ENCODE results near the gene TNFRSF14.

Gene TNFRSF14

DNA sequence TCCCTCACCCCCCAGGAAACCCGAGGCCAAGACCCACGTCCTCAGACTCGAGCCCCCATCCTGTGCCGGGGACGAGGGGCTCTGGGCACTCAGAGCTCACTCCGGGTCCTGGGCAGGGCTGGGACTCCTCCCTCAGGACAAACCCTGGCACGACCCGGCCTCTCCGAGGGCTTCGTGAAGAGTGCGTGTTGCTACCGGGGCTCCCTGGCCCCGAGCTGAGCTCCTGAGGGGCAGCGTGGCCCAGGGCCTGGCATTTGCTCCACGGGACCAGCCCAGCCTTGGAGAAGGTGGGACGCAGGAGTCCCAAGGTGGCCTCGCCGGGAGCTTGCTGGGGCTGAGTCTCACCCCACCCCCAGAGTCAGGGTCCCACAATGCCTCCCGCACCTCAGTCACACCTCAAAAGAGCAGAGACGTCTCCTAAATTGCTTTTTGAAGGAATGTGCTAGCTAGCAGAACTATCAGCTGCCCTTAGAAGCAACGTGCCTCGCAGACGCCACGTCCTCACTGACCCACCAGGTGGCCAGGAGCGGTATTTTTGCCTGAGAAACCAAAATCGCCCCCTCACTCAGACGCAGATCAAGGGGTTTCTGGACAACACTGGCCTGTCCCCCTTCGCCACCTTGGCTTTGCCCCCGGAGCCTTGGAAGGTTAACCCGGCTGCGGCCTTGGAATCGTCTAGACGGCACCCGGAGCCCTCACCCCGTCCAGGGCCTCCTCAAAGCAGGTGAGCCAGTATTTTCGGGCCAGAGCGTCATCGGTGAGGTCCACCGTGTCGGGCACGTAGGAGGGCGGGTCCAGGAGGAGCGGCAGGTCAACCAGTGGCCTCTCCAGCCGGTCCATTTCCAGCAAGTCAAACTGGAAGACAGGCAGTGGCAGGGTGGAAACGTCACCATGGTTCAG lies 41.1 kb upstream of the TNFRSF14 start:
- H3K27me3 ChIP-seq (ENCODE audit: control insufficient read depth in 1 of 2, insufficient read depth in 2 of 2, low read length in 2 of 2) = no peaks in the 10 kb centered on the region
- no peak overlapping the region for H3K9ac ChIP-seq (ENCODE audit: low read length in 2 of 2)
- H3K27ac ChIP-seq (ENCODE audit: low read length) = no peak overlapping the region
- no peaks in the 10 kb centered on the region for H3K4me1 ChIP-seq (ENCODE audit: control insufficient read depth, insufficient read depth, low read length)
- no peak overlapping the region for H3K4me3 ChIP-seq (ENCODE audit: low read length in 2 of 2)
- H3K9me3 ChIP-seq (ENCODE audit: control insufficient read depth in 2 of 2, low read length in 2 of 2) = no peaks in the 10 kb centered on the region
- peaks cover 78 to 81% of the 10 kb centered on the region in 2 donors for H3K36me3 ChIP-seq (ENCODE audit: control insufficient read depth in 2 of 2, insufficient read depth in 2 of 2, low read length in 2 of 2)

DNA sequence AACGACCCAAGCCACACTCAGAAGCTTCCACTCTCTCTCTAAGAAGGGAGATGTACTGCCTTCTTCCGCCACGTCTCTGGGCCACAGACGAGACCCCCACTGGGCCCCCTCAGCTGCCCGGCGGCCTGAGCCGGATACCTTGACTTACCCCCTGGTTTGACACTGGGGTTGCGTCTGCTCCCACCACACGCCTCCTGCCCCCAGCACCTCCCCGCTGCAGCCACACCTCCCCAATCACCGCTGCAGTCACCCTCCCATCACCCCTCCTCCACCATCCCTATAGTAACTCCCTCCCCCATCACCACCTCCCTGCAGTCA lies 40.4 kb upstream of the TNFRSF14 start:
- Histone ChIP-seq H3K27ac (ENCODE audit: low read length) (no peak overlapping the region), H3K4me3 (ENCODE audit: low read length in 2 of 2) (no peak overlapping the region), H3K36me3 (ENCODE audit: control insufficient read depth in 2 of 2, insufficient read depth in 2 of 2, low read length in 2 of 2) (peaks cover 77 to 78% of the 10 kb centered on the region in 2 donors), H3K9ac (ENCODE audit: low read length in 2 of 2) (no peak overlapping the region), H3K27me3 (ENCODE audit: control insufficient read depth in 1 of 2, insufficient read depth in 2 of 2, low read length in 2 of 2) (no peaks in the 10 kb centered on the region), H3K4me1 (ENCODE audit: control insufficient read depth, insufficient read depth, low read length) (no peaks in the 10 kb centered on the region), H3K9me3 (ENCODE audit: control insufficient read depth in 2 of 2, low read length in 2 of 2) (no peaks in the 10 kb centered on the region)

DNA sequence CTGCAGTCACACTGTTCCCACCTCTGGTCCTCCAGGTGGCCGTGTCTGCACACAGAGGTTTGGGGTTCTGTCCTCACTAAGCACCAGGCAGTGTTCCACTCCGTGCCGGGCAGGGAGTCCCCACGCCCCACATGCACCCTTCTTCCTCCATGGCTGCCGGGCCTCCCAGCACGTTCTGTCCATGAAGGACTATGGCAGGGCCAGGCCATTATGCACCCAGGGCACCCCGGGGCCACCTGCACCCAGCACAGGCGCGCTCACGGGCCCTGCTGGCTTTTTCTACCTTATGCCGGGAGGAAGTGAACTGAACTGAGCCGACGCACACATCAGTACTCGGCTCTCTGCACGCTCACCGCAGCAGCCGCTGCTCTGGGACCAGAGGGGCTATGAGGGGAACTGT lies 40.0 kb upstream of the TNFRSF14 start:
- H3K9ac ChIP-seq (ENCODE audit: low read length in 2 of 2) = no peak overlapping the region
- no peaks in the 10 kb centered on the region for H3K27me3 ChIP-seq (ENCODE audit: control insufficient read depth in 1 of 2, insufficient read depth in 2 of 2, low read length in 2 of 2)
- H3K4me1 ChIP-seq (ENCODE audit: control insufficient read depth, insufficient read depth, low read length) = no peaks in the 10 kb centered on the region
- peaks cover 78 to 79% of the 10 kb centered on the region in 2 donors for H3K36me3 ChIP-seq (ENCODE audit: control insufficient read depth in 2 of 2, insufficient read depth in 2 of 2, low read length in 2 of 2)
- no peak overlapping the region for H3K4me3 ChIP-seq (ENCODE audit: low read length in 2 of 2)
- H3K9me3 ChIP-seq (ENCODE audit: control insufficient read depth in 2 of 2, low read length in 2 of 2) = no peaks in the 10 kb centered on the region
- H3K27ac ChIP-seq (ENCODE audit: low read length) = no peak overlapping the region

DNA sequence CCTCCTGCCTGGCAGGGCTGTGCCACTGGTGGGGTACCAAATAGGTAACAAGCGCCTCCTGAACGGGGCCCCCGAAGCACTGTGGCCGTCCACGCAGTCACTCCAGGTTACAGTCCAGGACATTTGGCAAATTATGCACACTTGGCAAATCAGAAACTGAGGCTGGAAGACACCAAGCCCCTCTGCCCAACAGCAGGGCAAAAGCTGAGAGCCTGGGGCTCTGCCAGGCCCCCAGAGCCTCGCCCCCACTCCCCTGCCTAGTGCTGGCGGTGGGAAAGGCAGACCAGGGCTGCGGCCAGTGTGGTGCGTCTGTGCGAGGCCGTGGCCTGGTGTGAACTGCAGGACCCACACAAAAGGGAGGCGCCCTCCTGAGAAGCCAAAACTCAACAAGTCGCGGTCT lies 39.2 kb upstream of the TNFRSF14 start:
- H3K36me3 ChIP-seq (ENCODE audit: control insufficient read depth in 2 of 2, insufficient read depth in 2 of 2, low read length in 2 of 2) = peaks cover 73 to 74% of the 10 kb centered on the region in 2 donors
- H3K27me3 ChIP-seq (ENCODE audit: control insufficient read depth in 1 of 2, insufficient read depth in 2 of 2, low read length in 2 of 2) = no peaks in the 10 kb centered on the region
- no peaks in the 10 kb centered on the region for H3K9me3 ChIP-seq (ENCODE audit: control insufficient read depth in 2 of 2, low read length in 2 of 2)

DNA sequence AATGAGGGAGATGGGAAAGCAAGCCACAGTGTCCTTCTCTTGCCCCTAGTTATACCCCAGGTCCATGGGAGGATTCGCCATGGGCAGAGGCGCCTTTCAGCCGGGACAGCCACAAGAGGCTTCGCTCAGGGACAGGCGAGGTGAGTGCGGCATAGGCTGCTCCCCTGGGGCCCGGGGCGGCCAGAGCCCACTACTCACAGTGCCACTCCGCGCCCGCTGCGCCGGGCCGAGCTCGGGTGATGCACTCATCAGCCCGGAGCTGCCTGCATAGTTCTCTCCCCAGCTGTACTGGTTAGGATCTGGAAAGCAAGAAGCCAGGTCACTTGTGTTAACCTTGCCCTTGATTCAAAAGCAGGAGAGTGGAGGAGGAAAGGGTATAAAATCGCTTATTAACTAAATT lies 38.2 kb upstream of the TNFRSF14 start:
- no peaks in the 10 kb centered on the region for H3K9me3 ChIP-seq (ENCODE audit: control insufficient read depth in 2 of 2, low read length in 2 of 2)
- H3K36me3 ChIP-seq (ENCODE audit: control insufficient read depth in 2 of 2, insufficient read depth in 2 of 2, low read length in 2 of 2) = peaks cover 72 to 73% of the 10 kb centered on the region in 2 donors
- no peak overlapping the region for H3K27ac ChIP-seq (ENCODE audit: low read length)
- H3K9ac ChIP-seq (ENCODE audit: low read length in 2 of 2) = no peak overlapping the region
- H3K4me3 ChIP-seq (ENCODE audit: low read length in 2 of 2) = no peak overlapping the region
- peaks cover under 1% of the 10 kb centered on the region for H3K4me1 ChIP-seq (ENCODE audit: control insufficient read depth, insufficient read depth, low read length)
- H3K27me3 ChIP-seq (ENCODE audit: control insufficient read depth in 1 of 2, insufficient read depth in 2 of 2, low read length in 2 of 2) = no peaks in the 10 kb centered on the region

More for the DNA sequence above, 39.2 kb upstream of the TNFRSF14 start:
- Histone ChIP-seq H3K9ac (ENCODE audit: low read length in 2 of 2) (no peak overlapping the region), H3K27ac (ENCODE audit: low read length) (no peak overlapping the region), H3K4me3 (ENCODE audit: low read length in 2 of 2) (no peak overlapping the region), H3K4me1 (ENCODE audit: control insufficient read depth, insufficient read depth, low read length) (no peaks in the 10 kb centered on the region)

DNA sequence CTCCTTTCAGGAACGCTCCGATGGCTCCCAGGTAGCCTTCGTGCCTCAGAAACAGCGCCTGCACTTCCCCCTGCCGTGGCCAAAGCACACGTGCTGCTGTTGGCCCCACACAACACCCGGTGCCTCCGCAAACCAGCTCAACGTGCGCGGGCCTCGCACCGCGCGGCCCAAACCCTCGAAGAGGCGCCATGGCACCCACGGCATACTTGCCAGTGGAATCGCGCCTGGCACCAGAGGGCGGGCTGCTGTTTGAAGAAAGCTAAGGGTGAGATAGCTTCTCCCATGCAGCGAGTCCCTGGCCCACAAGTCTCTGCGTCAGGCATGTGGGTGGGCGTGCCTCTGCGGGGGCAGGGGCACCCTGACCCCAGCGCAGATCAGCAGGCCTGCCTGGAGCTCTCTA lies 37.6 kb upstream of the TNFRSF14 start:
- no peak overlapping the region for H3K27ac ChIP-seq (ENCODE audit: low read length)
- no peak overlapping the region for H3K4me3 ChIP-seq (ENCODE audit: low read length in 2 of 2)
- peaks cover 68 to 70% of the 10 kb centered on the region in 2 donors for H3K36me3 ChIP-seq (ENCODE audit: control insufficient read depth in 2 of 2, insufficient read depth in 2 of 2, low read length in 2 of 2)

DNA sequence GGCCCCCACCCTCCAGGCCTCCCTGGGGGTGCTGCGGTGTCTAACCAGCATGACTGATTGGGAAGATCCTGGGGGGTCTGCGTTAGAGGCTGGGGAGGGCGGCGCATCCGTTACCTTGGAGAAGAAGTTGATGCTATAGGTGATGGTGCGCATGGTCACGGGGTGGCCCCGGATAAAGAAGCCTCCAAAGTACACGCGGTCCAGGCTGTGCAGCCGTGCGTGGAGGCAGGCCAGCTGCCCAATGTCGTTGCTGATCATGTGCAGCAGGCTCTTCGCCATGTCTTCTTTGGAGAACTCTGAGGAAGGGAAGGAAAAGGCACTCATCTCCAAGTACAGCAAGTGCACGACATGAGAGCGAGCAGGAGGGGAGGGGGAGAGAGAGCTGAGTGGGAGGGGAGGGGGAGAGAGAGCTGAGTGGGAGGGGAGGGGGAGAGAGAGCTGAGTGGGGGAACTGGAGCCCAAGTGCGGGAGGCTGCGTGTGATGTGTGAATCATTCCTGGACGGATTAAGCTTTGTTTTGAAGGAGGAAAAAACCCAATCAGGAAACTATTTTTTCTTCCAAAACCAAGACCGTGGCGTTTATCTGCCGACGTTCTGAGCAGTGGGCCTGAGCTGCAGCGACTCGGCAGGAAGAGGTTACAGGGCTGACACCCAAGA lies 37.0 kb upstream of the TNFRSF14 start:
- Histone ChIP-seq H3K9ac (ENCODE audit: low read length in 2 of 2) (no peak overlapping the region), H3K27me3 (ENCODE audit: control insufficient read depth in 1 of 2, insufficient read depth in 2 of 2, low read length in 2 of 2) (no peaks in the 10 kb centered on the region), H3K27ac (ENCODE audit: low read length) (no peak overlapping the region), H3K4me1 (ENCODE audit: control insufficient read depth, insufficient read depth, low read length) (peaks cover 11% of the 10 kb centered on the region), H3K9me3 (ENCODE audit: control insufficient read depth in 2 of 2, low read length in 2 of 2) (no peaks in the 10 kb centered on the region), H3K4me3 (ENCODE audit: low read length in 2 of 2) (no peak overlapping the region), H3K36me3 (ENCODE audit: control insufficient read depth in 2 of 2, insufficient read depth in 2 of 2, low read length in 2 of 2) (peaks cover 61 to 63% of the 10 kb centered on the region in 2 donors)

More for the DNA sequence above, 37.6 kb upstream of the TNFRSF14 start:
- no peaks in the 10 kb centered on the region for H3K9me3 ChIP-seq (ENCODE audit: control insufficient read depth in 2 of 2, low read length in 2 of 2)
- H3K4me1 ChIP-seq (ENCODE audit: control insufficient read depth, insufficient read depth, low read length) = peaks cover 4% of the 10 kb centered on the region
- no peaks in the 10 kb centered on the region for H3K27me3 ChIP-seq (ENCODE audit: control insufficient read depth in 1 of 2, insufficient read depth in 2 of 2, low read length in 2 of 2)
- no peak overlapping the region for H3K9ac ChIP-seq (ENCODE audit: low read length in 2 of 2)

DNA sequence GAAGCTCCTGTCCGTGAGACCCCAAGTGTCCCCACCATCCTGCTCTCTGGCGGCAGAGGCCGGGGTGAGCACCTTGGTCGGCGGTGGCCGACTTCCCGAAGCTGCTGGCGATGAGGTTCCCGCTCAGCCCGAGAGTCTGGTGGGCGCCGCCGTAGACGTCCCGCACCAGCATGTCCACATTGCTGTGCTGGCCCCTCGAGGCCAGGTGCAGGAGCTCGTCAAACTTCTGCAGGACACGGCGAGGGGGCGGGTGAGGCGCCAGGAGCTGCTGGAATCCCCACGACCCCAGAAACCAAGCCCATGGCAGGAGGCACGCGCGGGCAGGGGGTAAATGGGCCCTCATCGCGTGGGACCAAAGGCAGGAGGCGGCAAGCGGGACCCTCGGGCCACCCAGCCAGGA lies 36.4 kb upstream of the TNFRSF14 start:
- no peaks in the 10 kb centered on the region for H3K9me3 ChIP-seq (ENCODE audit: control insufficient read depth in 2 of 2, low read length in 2 of 2)
- H3K9ac ChIP-seq (ENCODE audit: low read length in 2 of 2) = no peak overlapping the region
- H3K27me3 ChIP-seq (ENCODE audit: control insufficient read depth in 1 of 2, insufficient read depth in 2 of 2, low read length in 2 of 2) = no peaks in the 10 kb centered on the region
- H3K4me3 ChIP-seq (ENCODE audit: low read length in 2 of 2) = no peak overlapping the region
- H3K27ac ChIP-seq (ENCODE audit: low read length) = no peak overlapping the region
- peaks cover 16% of the 10 kb centered on the region for H3K4me1 ChIP-seq (ENCODE audit: control insufficient read depth, insufficient read depth, low read length)
- H3K36me3 ChIP-seq (ENCODE audit: control insufficient read depth in 2 of 2, insufficient read depth in 2 of 2, low read length in 2 of 2) = peaks cover 61% of the 10 kb centered on the region in 2 donors

DNA sequence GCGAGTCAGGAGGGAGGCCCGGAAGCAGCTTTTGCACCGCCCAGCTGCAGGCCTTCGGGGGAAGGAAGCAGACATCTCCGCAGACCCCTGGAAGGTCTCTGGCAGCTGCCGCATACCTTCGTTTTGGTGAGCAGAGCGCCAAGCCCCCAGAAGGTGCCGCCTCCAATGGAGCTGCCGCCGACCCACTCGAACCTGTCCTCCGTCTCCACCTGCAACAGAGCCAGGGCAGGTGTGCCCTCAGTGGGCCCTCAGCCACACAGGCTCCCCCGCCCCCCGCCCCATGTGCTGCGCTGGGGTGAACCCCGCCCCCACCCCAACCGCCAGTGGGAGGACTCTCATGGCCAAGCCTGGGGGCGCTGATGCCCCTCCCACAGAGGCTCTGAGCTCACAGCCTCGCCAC lies 36.0 kb upstream of the TNFRSF14 start:
- no peaks in the 10 kb centered on the region for H3K27me3 ChIP-seq (ENCODE audit: control insufficient read depth in 1 of 2, insufficient read depth in 2 of 2, low read length in 2 of 2)
- no peaks in the 10 kb centered on the region for H3K9me3 ChIP-seq (ENCODE audit: control insufficient read depth in 2 of 2, low read length in 2 of 2)
- H3K4me1 ChIP-seq (ENCODE audit: control insufficient read depth, insufficient read depth, low read length) = peaks cover 21% of the 10 kb centered on the region
- no peak overlapping the region for H3K9ac ChIP-seq (ENCODE audit: low read length in 2 of 2)
- no peak overlapping the region for H3K4me3 ChIP-seq (ENCODE audit: low read length in 2 of 2)
- H3K36me3 ChIP-seq (ENCODE audit: control insufficient read depth in 2 of 2, insufficient read depth in 2 of 2, low read length in 2 of 2) = peaks cover 56% of the 10 kb centered on the region in 2 donors
- H3K27ac ChIP-seq (ENCODE audit: low read length) = no peak overlapping the region

DNA sequence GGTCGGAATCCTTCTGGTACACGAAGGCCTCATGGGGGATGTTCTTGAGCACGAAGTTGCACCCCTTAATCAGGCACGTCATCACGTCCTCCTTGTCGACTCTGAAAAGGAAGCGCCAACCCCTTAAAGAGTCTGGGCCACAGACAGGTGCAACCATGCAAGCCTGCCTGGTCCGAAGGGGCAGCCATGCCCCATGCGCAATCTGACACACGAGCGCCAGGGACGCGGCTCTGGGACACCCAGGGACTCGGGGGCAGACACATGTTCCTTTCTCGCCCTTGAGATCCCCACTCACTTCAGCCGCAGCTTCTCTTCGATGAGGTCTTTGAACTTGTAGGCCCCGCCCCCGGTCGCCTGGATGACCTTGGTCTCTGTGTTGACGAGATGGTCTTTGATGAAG lies 35.4 kb upstream of the TNFRSF14 start:
- H3K27ac ChIP-seq (ENCODE audit: low read length) = no peak overlapping the region
- peaks cover 26% of the 10 kb centered on the region for H3K4me1 ChIP-seq (ENCODE audit: control insufficient read depth, insufficient read depth, low read length)
- H3K9me3 ChIP-seq (ENCODE audit: control insufficient read depth in 2 of 2, low read length in 2 of 2) = no peaks in the 10 kb centered on the region
- H3K4me3 ChIP-seq (ENCODE audit: low read length in 2 of 2) = no peak overlapping the region
- H3K27me3 ChIP-seq (ENCODE audit: control insufficient read depth in 1 of 2, insufficient read depth in 2 of 2, low read length in 2 of 2) = no peaks in the 10 kb centered on the region
- H3K36me3 ChIP-seq (ENCODE audit: control insufficient read depth in 2 of 2, insufficient read depth in 2 of 2, low read length in 2 of 2) = peaks cover 50 to 52% of the 10 kb centered on the region in 2 donors
- no peak overlapping the region for H3K9ac ChIP-seq (ENCODE audit: low read length in 2 of 2)

DNA sequence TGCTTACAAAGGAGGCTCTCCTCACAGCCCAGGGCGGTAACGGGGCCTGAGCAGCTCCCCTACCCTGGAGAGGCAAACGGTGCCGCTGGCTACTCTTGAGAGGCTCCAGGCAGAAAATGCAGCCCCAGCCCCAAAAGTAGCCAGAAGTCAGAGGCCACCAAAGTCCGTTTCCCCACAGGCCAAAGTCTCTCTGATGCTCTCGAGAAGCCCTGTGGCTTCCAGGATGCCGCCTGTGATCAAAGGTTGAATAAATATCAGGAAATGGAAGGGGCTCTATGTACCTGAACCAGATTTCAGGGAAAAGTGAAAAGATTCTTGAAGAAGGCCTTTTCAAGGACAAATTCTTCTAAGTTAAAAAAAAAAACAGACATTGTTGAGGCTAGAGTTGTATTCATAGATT lies 33.9 kb upstream of the TNFRSF14 start:
- Histone ChIP-seq H3K4me3 (ENCODE audit: low read length in 2 of 2) (no peak overlapping the region), H3K36me3 (ENCODE audit: control insufficient read depth in 2 of 2, insufficient read depth in 2 of 2, low read length in 2 of 2) (peaks cover 38 to 43% of the 10 kb centered on the region in 2 donors), H3K9ac (ENCODE audit: low read length in 2 of 2) (no peak overlapping the region), H3K4me1 (ENCODE audit: control insufficient read depth, insufficient read depth, low read length) (peaks cover 33% of the 10 kb centered on the region), H3K9me3 (ENCODE audit: control insufficient read depth in 2 of 2, low read length in 2 of 2) (no peaks in the 10 kb centered on the region), H3K27ac (ENCODE audit: low read length) (no peak overlapping the region), H3K27me3 (ENCODE audit: control insufficient read depth in 1 of 2, insufficient read depth in 2 of 2, low read length in 2 of 2) (no peaks in the 10 kb centered on the region)
